Measurements from ENCODE around the gene ARL17B. TPM values are rescaled to one million over a fixed set of nuclear protein-coding genes. Genes with fewer than 3 reads are reported as not detected.
A peak's percentile ranks its signal among the peaks of the same experiment; 100 is the strongest.
"Not testable (repeated sequence)": the region's sequence is repeated elsewhere in the genome, so short reads cannot be mapped to it uniquely, and the experiment has no call there.

Gene ARL17B
- total RNA-seq, result 10 to 100 TPM in 3 of 4 donors, 1 to 10 TPM in 1; 9.0 to 42.9 (median 17.5) TPM

DNA sequence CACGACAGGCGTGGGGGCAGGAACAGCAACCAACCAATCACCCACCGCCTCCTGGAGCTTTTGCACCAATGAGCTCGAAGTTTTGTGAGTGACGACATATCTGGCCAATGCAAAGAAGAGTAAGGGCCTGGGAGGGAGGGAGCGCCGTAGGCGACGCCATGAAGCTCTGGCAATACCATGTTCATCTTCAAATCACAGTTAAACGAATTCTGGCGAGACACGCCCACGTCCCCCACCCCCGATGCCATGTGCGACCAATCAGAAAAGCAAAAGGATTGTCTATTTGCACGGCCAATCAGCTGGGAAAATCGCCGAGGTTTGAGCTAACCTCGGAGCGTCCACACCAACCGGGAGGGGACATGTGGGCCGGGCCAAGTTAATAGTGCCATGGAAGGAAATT, at the start of gene ARL17B:
Gene ARL17B (minus strand): TSS at position 12 of the 400 bp plus-strand sequence. CDS start 3,369 bp downstream, outside the sequence.
- not testable (repeated sequence) for H3K27ac ChIP-seq, H3K27me3 ChIP-seq, H3K9me3 ChIP-seq, H3K4me1 ChIP-seq, H3K4me3 ChIP-seq, H3K36me3 ChIP-seq
- WGBS, result no CpG with 5 or more reads among the region's 22 CpGs
- DNase-seq (ENCODE audit: low spot score in 2 of 2), result peak; percentile 93 to 94

- WGBS, result no CpG with 5 or more reads among the region's 2 CpGs
- not testable (repeated sequence) for H3K36me3 ChIP-seq; DNase-seq (ENCODE audit: low spot score in 2 of 2); H3K4me3 ChIP-seq; H3K9me3 ChIP-seq; H3K4me1 ChIP-seq; H3K27ac ChIP-seq; H3K27me3 ChIP-seq
Measured at GRCh38 chr17:46409864-46410263, 48.3 kb upstream of the ARL17B start.

DNA sequence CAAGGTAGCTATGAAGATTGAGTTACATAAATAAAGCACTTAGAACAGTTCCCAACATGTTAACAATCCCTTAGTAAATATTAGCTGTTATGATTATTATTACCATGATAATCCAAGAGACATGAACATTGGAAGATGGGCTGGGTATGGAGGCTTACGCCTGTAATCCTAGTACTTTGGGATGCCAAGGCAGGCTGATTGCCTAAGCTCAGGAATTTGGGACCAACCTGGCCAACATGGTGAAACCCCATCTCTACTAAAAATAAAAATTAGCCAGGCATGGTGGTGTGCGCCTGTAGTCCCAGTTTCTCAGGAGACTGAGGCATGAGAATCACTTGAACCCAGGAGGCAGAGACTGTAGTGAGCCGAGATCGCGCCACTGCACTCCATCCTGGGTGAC, 45.6 kb upstream of the ARL17B start:
- H3K36me3 ChIP-seq; H3K9me3 ChIP-seq; H3K4me3 ChIP-seq; H3K4me1 ChIP-seq; H3K27me3 ChIP-seq; DNase-seq (ENCODE audit: low spot score in 2 of 2); H3K27ac ChIP-seq: not testable (repeated sequence)
- no CpG with 5 or more reads among the region's 5 CpGs for whole genome bisulfite sequencing

- H3K4me1 ChIP-seq; H3K9me3 ChIP-seq; H3K27me3 ChIP-seq; DNase-seq (ENCODE audit: low spot score in 2 of 2); H3K4me3 ChIP-seq; H3K27ac ChIP-seq; H3K36me3 ChIP-seq: not testable (repeated sequence)
- WGBS, result no CpG with 5 or more reads among the region's 2 CpGs
Measured at GRCh38 chr17:46401033-46401787, 39.6 kb upstream of the ARL17B start.

- not testable (repeated sequence) for H3K4me1 ChIP-seq; H3K4me3 ChIP-seq; H3K27ac ChIP-seq; H3K36me3 ChIP-seq; H3K9me3 ChIP-seq; DNase-seq (ENCODE audit: low spot score in 2 of 2); H3K27me3 ChIP-seq
- no CpG with 5 or more reads among the region's 3 CpGs for WGBS
Measured at GRCh38 chr17:46400543-46400942, 39.0 kb upstream of the ARL17B start.

DNA sequence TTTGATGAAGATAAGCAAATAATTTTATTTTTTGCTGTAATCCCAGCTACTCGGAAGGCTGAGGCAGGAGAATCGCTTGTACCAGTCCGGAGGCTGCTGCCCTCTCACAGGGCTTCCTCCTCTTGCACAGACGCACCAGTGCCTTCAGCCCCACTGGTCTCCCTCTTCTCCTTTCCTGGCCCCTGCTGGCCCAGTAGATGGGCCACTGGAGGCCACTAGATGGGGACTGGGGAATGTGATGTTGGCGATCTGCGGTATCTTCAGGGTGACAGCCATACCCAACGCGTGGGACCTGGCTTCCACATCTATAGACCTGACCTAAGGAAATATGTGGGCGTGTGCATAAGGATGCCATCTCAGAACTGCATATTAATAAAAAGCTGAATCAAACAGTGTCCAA, 38.4 kb upstream of the ARL17B start:
- H3K9me3 ChIP-seq; DNase-seq (ENCODE audit: low spot score in 2 of 2); H3K27ac ChIP-seq; H3K27me3 ChIP-seq; H3K4me3 ChIP-seq; H3K36me3 ChIP-seq; H3K4me1 ChIP-seq: not testable (repeated sequence)
- WGBS, result no CpG with 5 or more reads among the region's 9 CpGs

GRCh38 chr17:46396292-46396691, 34.7 kb upstream of the ARL17B start:
- H3K27ac ChIP-seq; H3K4me3 ChIP-seq; H3K27me3 ChIP-seq; H3K4me1 ChIP-seq; H3K36me3 ChIP-seq; DNase-seq (ENCODE audit: low spot score in 2 of 2); H3K9me3 ChIP-seq: not testable (repeated sequence)
- no CpG with 5 or more reads among the region's 2 CpGs for WGBS

- H3K27me3 ChIP-seq; H3K9me3 ChIP-seq; H3K4me1 ChIP-seq; H3K36me3 ChIP-seq; H3K4me3 ChIP-seq; DNase-seq (ENCODE audit: low spot score in 2 of 2); H3K27ac ChIP-seq: not testable (repeated sequence)
- no CpG with 5 or more reads among the region's 2 CpGs for WGBS
Measured at GRCh38 chr17:46393702-46394101, 32.1 kb upstream of the ARL17B start.

GRCh38 chr17:46385491-46385890, 23.9 kb upstream of the ARL17B start:
- not testable (repeated sequence) for DNase-seq (ENCODE audit: low spot score in 2 of 2); H3K27me3 ChIP-seq; H3K4me1 ChIP-seq; H3K36me3 ChIP-seq; H3K9me3 ChIP-seq; H3K4me3 ChIP-seq; H3K27ac ChIP-seq

DNA sequence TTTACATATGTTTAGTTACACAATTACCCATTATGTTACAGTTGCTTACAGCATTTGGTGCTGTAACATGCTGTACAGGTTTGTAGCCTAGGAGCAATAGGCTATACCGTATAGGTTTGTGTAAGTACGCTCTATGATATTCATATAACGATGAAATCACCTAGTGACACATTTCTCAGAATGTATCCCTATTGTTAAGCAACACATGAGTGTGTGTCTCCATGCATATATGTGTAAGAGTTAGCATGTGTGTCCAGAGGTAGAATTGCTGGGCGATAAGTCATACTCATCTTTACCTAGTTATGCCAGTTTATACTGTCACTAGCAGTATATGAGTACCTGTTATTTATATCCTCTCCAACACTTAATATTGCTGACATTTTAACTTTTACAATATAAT, 21.6 kb upstream of the ARL17B start:
- DNase-seq (ENCODE audit: low spot score in 2 of 2); H3K36me3 ChIP-seq; H3K27ac ChIP-seq; H3K9me3 ChIP-seq; H3K4me1 ChIP-seq; H3K27me3 ChIP-seq; H3K4me3 ChIP-seq: not testable (repeated sequence)
- WGBS, result 100% methylated on average over 3 of the region's 4 CpGs

DNA sequence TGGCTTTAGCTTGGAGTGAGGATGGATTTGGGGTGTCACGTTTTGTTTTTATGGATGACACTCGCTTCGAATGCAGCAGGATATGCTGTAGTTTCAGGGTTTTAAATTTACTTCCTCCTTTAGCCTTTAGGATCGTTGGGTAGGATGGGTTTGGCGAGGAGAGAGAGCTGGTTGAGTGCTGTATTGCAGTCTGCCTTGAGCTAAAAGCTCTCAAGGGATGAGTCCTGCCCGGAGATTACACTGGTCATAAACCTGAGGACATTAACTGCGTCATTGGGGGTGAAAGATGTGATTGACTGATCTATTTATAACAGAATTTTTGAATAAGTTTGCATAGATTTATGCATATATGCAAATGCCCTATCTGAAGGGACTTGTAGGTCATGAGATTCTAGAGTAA, 11.9 kb upstream of the ARL17B start:
- not testable (repeated sequence) for H3K4me1 ChIP-seq; H3K27me3 ChIP-seq; H3K4me3 ChIP-seq; DNase-seq (ENCODE audit: low spot score in 2 of 2); H3K27ac ChIP-seq; H3K36me3 ChIP-seq; H3K9me3 ChIP-seq
- no CpG with 5 or more reads among the region's 7 CpGs for WGBS

DNA sequence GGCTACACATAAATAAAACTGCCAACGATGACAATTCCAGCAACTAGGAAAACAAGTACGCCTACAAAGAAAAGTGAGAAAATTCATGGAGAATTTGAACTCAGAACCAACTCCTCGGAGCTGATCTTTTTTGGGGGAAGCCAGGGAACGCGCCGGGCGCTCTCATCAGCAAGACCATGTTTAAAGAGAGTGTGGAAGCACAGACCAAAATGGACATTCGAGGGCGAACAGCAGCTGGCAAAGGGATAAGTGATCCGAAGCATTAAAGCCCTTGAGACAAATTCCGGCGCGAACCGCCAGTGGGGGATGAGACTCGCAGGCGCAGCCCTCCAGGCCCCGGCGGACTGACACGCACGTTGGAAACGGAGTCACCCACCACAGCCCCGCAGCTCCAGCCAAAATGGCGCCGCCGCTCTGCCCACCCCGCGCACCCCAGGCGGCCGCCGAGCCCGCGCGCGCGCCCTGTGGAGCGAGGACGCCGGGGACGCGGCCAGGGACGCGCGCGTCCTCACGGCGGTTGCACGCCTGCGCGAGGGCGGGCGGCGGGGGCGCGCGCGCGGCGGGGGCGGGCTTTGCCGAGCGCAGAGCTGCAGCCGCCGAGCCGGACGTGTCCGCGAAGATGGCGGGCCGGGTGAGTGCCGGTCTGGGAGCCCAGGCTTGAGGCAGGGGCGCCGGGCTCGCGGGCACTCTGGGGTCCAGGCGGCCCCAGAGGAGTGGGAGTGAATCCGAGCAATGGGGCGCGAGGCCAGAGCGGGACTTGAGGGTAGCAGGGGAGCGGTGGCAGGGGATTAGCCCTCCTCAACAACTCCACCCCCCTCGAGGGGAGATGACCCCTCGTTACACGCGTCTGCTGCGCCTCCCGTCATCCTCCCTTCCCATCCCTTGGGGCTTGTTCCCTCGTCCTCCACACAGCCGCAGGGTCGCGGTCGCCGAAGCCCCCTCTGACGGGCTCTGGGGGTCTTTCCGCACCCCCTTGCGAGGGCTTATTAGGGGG, 11.0 kb upstream of the ARL17B start:
- H3K27ac ChIP-seq; H3K4me3 ChIP-seq; H3K9me3 ChIP-seq; H3K27me3 ChIP-seq; H3K4me1 ChIP-seq; DNase-seq (ENCODE audit: low spot score in 2 of 2); H3K36me3 ChIP-seq: not testable (repeated sequence)
- WGBS, result no CpG with 5 or more reads among the region's 95 CpGs

- H3K9me3 ChIP-seq; H3K4me1 ChIP-seq; H3K36me3 ChIP-seq; H3K4me3 ChIP-seq; DNase-seq (ENCODE audit: low spot score in 2 of 2); H3K27ac ChIP-seq; H3K27me3 ChIP-seq: not testable (repeated sequence)
- WGBS, result no CpG with 5 or more reads among the region's 3 CpGs
Measured at GRCh38 chr17:46367520-46367919, 6.0 kb upstream of the ARL17B start.

GRCh38 chr17:46361145-46361735, 326 bp downstream of the ARL17B start:
- not testable (repeated sequence) for H3K4me3 ChIP-seq

More at GRCh38 chr17:46361145-46361735, 326 bp downstream of the ARL17B start:
- WGBS, result no CpG with 5 or more reads among the region's 42 CpGs
- not testable (repeated sequence) for H3K36me3 ChIP-seq; H3K4me1 ChIP-seq; H3K27ac ChIP-seq; H3K9me3 ChIP-seq; DNase-seq (ENCODE audit: low spot score in 2 of 2); H3K27me3 ChIP-seq
